ENCODE measurements around the gene ASPN. TPM values are rescaled to one million over a fixed set of nuclear protein-coding genes. Genes with fewer than 3 reads are reported as not detected.

The ASPN gene
- total RNA-seq, 4 donors from 2014 or later: 29.5 to 160 (median 73.0) TPM

- no peak for DNase-seq
- H3K36me3 ChIP-seq: no peaks in the 10 kb centered on the region
- peaks cover 0 to 11% of the 10 kb centered on the region in 2 donors for H3K4me1 ChIP-seq
- no peaks in the 10 kb centered on the region for H3K9me3 ChIP-seq
- H3K27me3 ChIP-seq: no peaks in the 10 kb centered on the region
- intact Hi-C loops (cut with DNase I; ENCODE audit: low total_unique reads): loop anchor here (2.0 kb wide), 1 partner anchor 35 kb away; no protein-coding TSS in a partner anchor
- H3K4me3 ChIP-seq: no peak overlapping the region
- H3K27ac ChIP-seq: peak overlapping the region; percentile 81 to 96
- TF ChIP-seq CTCF (IDR thresholded peaks at IDR 0.05) (no peak), POLR2A (IDR thresholded peaks at IDR 0.05) (no peak)
Measured at GRCh38 chr9:92483627-92484545, 1.6 kb upstream of the ASPN start.

DNA sequence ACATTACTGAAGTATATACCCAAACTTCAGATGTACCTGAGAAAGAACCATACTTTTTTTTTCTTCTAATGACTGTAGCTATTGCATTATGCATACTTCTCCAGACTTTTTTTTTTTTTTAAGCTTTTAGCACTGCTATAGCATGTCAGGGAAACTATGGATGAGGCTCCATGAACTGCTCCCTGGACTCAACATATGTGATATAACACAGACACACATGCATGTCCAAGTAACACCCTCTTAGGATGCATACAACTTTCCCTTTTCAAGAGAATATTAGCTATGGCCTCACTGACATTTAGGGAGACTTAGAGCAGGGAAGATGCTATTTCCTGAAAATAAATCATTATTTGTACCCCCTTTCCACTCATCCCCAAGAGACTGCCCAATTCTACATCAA lies 499 bp upstream of the ASPN start:
- DNase-seq: no peak
- Histone ChIP-seq H3K4me3 (no peak overlapping the region), H3K9me3 (no peaks in the 10 kb centered on the region), H3K27ac (peak overlapping the region; percentile 81 to 96), H3K4me1 (peaks cover 0 to 7% of the 10 kb centered on the region in 2 donors), H3K36me3 (no peaks in the 10 kb centered on the region), H3K27me3 (no peaks in the 10 kb centered on the region)
- intact Hi-C loops (cut with DNase I; ENCODE audit: low total_unique reads): loop anchor here (2.0 kb wide), 1 partner anchor 36 kb away; no protein-coding TSS in a partner anchor
- TF ChIP-seq POLR2A (IDR thresholded peaks at IDR 0.05) (no peak), CTCF (IDR thresholded peaks at IDR 0.05) (no peak)

DNA sequence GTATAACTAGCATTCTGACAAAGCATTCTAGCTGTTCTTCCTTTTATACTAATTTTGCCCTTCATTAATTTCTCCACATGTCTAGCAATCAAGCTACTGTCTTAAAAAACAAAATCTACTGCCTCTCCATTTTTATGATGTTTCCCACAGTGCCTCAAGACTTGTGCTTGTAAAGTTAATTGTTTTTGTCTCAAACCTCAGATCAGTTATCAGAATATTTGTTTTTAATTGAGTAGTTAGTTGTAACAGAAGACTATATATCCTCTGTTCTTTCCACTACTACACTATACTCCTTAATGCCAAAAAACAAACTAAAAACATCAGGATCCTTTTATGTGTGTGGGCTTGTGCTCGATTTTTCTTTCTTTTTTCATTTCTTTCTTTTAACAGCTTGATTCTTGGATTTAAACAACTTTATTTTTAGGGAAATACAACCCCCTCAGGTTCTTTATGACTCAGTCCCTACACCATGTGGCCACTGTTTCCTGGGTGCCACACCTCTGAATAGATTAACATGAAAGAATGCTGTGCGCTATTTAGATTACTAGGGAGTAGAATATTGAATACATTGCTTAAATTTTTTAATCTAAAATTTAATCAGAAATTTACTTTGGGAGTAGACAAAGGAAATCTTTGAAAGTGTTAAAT lies 1.2 kb downstream of the ASPN start:
- Histone ChIP-seq H3K9me3 (no peaks in the 10 kb centered on the region), H3K27ac (peak overlapping the region; percentile 81 to 96), H3K4me3 (peak overlapping the region; percentile 19 to 22), H3K36me3 (no peaks in the 10 kb centered on the region), H3K27me3 (no peaks in the 10 kb centered on the region), H3K4me1 (peaks cover 4 to 7% of the 10 kb centered on the region in 2 donors)
- intact Hi-C loops (cut with DNase I; ENCODE audit: low total_unique reads): no loop called here
- TF ChIP-seq CTCF (IDR thresholded peaks at IDR 0.05) (no peak), POLR2A (IDR thresholded peaks at IDR 0.05) (no peak)
- DNase-seq: no peak

- H3K27me3 ChIP-seq: no peaks in the 10 kb centered on the region
- peaks cover 4 to 7% of the 10 kb centered on the region in 2 donors for H3K4me1 ChIP-seq
- H3K4me3 ChIP-seq: peak overlapping the region; percentile 19 to 22
Measured at GRCh38 chr9:92480291-92480771, 2.0 kb downstream of the ASPN start.

More at GRCh38 chr9:92480291-92480771, 2.0 kb downstream of the ASPN start:
- Histone ChIP-seq H3K36me3 (no peaks in the 10 kb centered on the region), H3K27ac (peak overlapping the region; percentile 81 to 96), H3K9me3 (no peaks in the 10 kb centered on the region)
- DNase-seq: peak in 1 of 2 donors; percentile 80
- TF ChIP-seq POLR2A (IDR thresholded peaks at IDR 0.05) (peak; percentile 39 to 49), CTCF (IDR thresholded peaks at IDR 0.05) (no peak)
- intact Hi-C loops (cut with DNase I; ENCODE audit: low total_unique reads): no loop called here

Data from uterus (tissue), 4 donors.